Ectodermal cell (in vitro differentiated cells): Measurements from ENCODE around the gene MRAS.

Experiments used
- H3K27ac ChIP-seq: 2 replicates; pipeline ENCODE4 v1.7.0; 2013; ENCODE audit warnings: mild to moderate bottlenecking, low read depth, low read length; ENCODE audit not compliant: insufficient read depth, poor library complexity, severe bottlenecking
- H3K27me3 ChIP-seq: 2 replicates; pipeline ENCODE4 v1.7.0; 2013; ENCODE audit warnings: mild to moderate bottlenecking, low read length; ENCODE audit not compliant: insufficient read depth, control insufficient read depth, poor library complexity, severe bottlenecking
- H3K36me3 ChIP-seq: one replicate; pipeline ENCODE4 v1.7.0; 2013; ENCODE audit warnings: low read length; ENCODE audit not compliant: control insufficient read depth, insufficient read depth
- H3K4me1 ChIP-seq: one replicate; pipeline ENCODE4 v1.7.0; 2013; ENCODE audit warnings: low read length; ENCODE audit not compliant: control insufficient read depth, insufficient read depth
- H3K4me3 ChIP-seq: 2 replicates; pipeline ENCODE4 v1.7.0; 2013; ENCODE audit warnings: low read depth, low read length, control low read depth; ENCODE audit not compliant: insufficient read depth
- H3K9me3 ChIP-seq: 2 replicates; pipeline ENCODE4 v1.7.0; 2013; ENCODE audit warnings: mild to moderate bottlenecking, low read length, moderate library complexity; ENCODE audit not compliant: control insufficient read depth
- WGBS, 2 experiments: methylation state at CpG; one replicate each; pipeline ENCODE4 v1.1.7; 2013; ENCODE audit warnings: missing lambda C conversion rate in 2 of 2; 5-methylcytosine and 5-hydroxymethylcytosine counted together

Gene MRAS

DNA sequence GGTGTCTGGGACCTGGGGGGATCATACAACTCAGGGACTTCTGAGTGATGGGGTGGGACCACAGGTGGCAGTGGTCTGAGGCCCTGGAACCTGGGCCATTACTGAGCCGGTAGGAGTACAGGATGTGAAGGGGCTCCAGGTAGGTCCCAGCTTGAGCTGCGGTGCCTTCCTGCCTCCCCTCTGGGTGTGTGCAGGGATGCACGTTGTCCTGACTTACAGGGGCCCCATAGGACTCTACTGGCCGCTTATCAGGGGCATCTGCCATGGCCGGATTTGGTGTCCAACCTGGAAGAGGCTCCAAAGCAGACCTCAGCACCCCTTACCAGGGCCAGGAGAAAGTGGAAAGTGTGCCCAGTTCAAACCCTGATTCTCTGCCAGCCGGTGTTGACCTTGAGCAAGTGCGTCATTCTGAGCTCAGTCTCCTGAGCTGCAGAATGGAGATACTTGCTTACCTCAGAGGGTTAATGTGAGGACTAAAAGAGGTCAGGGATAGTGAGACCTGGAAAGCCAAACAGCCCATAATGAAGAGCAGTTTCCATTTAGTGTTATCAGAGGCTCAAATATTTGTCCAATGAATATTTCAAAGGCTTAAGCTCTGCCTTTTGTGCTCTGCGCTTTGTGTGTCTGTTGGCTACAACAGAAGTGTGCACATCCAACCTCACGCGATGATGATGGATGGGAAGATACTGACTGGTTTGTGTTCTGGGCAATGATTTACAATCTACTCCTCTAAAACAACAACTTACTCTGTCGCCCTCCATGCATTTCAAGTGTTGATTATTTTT is 50.6 kb downstream of the MRAS start:
- Histone ChIP-seq H3K27ac (no peak overlapping the region), H3K36me3 (no peaks in the 10 kb centered on the region), H3K27me3 (no peaks in the 10 kb centered on the region), H3K4me3 (no peak overlapping the region), H3K9me3 (no peaks in the 10 kb centered on the region), H3K4me1 (no peaks in the 10 kb centered on the region)
- 94 to 95% methylated on average over 8 to 11 of the region's 11 CpGs for WGBS, 2 experiments

DNA sequence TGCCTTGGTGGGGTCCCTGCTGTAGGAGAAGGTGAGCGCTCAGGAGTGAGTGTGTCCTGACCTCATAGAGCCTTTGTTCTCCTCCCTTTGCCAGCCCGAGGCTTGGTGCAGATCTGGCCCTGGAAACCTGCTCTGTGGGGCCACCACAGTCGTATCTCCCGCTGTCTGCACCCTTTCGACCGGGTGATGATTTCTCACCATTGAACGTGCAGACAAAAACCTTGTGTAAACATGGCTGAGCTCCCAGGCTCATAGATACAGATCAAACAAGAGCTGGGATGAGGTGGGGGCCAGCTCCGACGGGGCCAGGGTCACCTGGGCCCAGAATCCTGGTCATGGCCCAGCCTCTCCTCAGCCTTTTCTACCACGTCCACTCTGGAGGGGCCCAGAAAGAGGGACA is 51.4 kb downstream of the MRAS start:
- 92% methylated on average over 10 of the region's 10 CpGs for WGBS, 2 experiments
- H3K4me1 ChIP-seq = no peaks in the 10 kb centered on the region
- no peaks in the 10 kb centered on the region for H3K36me3 ChIP-seq
- no peaks in the 10 kb centered on the region for H3K9me3 ChIP-seq
- no peak overlapping the region for H3K27ac ChIP-seq
- no peaks in the 10 kb centered on the region for H3K27me3 ChIP-seq
- no peak overlapping the region for H3K4me3 ChIP-seq

DNA sequence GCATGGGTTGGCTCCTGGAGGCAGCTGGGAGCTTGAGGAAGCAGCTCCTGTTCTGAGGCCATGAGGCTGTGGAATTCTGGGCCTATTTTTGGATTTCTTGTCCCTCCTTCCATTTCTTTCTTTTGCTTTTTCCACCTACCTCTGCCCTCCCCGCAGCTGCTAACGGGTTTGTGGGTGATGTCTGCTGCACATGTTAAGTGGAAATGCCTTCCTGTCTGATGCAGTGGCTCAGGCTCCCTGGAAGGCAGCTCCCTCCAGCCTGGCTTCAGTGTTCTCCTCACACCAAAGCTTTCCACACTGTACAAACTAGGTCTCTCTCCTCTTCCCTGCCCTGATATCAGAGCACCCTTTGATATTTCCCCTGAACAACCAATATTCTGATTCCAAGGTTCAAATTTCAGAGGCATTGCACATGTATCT is 52.3 kb downstream of the MRAS start:
- Histone ChIP-seq H3K36me3 (no peaks in the 10 kb centered on the region), H3K27me3 (no peaks in the 10 kb centered on the region), H3K27ac (no peak overlapping the region), H3K9me3 (no peaks in the 10 kb centered on the region), H3K4me3 (no peak overlapping the region), H3K4me1 (no peaks in the 10 kb centered on the region)
- WGBS, 2 experiments = 81 to 94% methylated on average over 2 of the region's 2 CpGs

DNA sequence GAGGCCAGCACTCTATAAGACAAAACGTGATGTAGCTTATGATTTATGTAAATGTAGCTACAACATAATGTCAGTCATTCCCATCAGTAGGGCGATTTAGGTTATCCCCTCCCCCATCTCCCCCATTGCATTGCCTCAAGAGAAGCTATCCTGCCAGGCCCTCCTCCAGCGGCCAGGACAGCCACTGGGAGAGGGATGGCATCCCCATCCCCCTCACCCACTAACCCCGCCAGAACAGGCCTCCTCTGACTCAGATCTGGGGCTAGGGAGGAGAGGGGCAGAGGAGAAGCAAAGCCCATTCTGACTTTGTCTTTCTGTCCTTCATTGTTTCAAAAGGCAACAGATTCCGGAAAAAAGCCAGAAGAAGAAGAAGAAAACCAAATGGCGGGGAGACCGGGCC is 53.5 kb downstream of the MRAS start:
- Histone ChIP-seq H3K36me3 (no peaks in the 10 kb centered on the region), H3K9me3 (no peaks in the 10 kb centered on the region), H3K27ac (no peak overlapping the region), H3K4me3 (no peak overlapping the region), H3K27me3 (no peaks in the 10 kb centered on the region), H3K4me1 (no peaks in the 10 kb centered on the region)
- 81% methylated on average over 5 to 7 of the region's 7 CpGs for WGBS, 2 experiments

DNA sequence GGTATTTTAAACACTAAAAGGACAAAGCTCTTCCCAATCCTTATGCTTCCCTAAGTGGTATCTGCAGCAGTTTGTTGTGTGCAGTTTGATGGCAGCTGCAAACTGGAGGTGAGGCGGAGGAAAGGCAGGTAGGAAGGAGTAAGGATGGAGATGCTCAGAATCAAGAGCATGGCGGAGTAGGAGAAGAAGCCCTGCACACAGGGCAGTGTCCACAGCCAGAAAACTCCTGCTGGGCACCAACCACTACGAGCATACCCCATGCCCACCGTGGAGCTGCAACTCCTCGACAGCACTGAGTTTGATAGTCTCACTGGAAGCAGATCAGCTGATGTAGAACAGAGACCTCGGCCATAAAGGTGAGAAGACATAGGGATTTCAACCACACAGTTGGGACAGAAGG is 55.7 kb downstream of the MRAS start:
- H3K9me3 ChIP-seq = no peaks in the 10 kb centered on the region
- H3K27me3 ChIP-seq = no peaks in the 10 kb centered on the region
- H3K4me1 ChIP-seq = no peaks in the 10 kb centered on the region
- no peak overlapping the region for H3K27ac ChIP-seq
- WGBS, 2 experiments = 94 to 95% methylated on average over 6 of the region's 6 CpGs
- no peaks in the 10 kb centered on the region for H3K36me3 ChIP-seq
- no peak overlapping the region for H3K4me3 ChIP-seq

DNA sequence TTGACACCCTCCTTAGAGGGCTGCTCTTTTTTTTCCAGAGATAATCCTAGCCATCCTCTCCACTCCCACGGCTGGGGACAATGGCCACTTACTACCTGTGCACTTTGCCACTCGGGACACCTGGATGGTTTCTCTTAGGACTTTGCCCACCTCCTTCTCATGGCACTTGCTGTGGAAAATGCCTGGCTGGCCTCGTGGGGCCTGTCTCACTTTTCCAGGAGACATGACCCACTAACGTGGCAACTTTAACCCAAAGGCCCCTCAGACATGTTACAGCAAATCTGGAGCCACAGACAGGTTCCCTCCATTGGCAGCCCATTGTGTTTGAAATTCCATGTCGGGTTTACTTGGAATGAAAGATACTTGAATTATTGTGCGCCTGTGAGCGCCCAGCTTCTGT is 56.6 kb downstream of the MRAS start:
- Histone ChIP-seq H3K9me3 (no peaks in the 10 kb centered on the region), H3K36me3 (no peaks in the 10 kb centered on the region), H3K27me3 (no peaks in the 10 kb centered on the region), H3K4me1 (no peaks in the 10 kb centered on the region), H3K4me3 (no peak overlapping the region), H3K27ac (no peak overlapping the region)
- 92 to 95% methylated on average over 7 of the region's 7 CpGs for WGBS, 2 experiments

DNA sequence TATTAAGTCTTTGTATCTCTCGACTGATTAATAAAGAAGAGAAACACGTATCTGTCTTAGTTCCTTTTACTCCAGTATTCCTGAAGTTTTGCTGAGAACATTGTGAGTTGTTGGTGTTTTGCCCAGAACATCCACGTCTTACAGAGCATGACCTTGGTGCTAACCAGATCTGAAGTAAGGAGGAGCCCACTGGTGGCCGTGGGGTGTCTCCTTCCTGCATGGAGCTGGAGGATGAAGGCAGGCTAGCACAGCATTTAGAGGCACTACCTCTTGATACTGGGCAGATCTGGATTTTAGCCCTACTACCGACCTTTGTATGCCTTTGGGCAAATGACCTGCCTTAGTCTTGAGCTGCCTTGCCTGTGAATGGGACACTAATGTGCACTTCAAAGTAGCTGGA is 57.1 kb downstream of the MRAS start:
- Histone ChIP-seq H3K27ac (no peak overlapping the region), H3K9me3 (no peaks in the 10 kb centered on the region), H3K4me3 (no peak overlapping the region), H3K27me3 (no peaks in the 10 kb centered on the region), H3K4me1 (no peaks in the 10 kb centered on the region), H3K36me3 (no peaks in the 10 kb centered on the region)
- 94 to 97% methylated on average over 5 of the region's 5 CpGs for WGBS, 2 experiments

DNA sequence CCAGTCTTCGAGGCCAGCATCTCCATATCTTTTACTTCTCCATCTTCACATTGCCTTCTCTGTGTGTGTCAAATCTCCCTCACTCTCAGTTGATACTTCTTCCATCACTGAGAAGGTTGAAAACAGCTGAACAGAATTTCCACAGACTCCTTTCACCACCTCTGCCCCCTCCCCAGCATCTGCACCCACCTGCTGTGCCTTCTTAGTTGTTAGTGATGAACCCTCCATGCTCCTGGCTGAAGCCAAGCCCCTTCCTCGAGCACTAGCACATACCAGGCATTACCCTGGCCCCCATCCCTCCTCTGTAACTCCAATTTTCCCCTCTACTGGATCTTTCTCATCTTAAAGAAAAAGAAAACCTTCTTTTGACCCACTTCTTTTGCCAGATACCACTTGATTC is 58.2 kb downstream of the MRAS start:
- Histone ChIP-seq H3K4me3 (no peak overlapping the region), H3K9me3 (no peaks in the 10 kb centered on the region), H3K27ac (no peak overlapping the region), H3K27me3 (no peaks in the 10 kb centered on the region), H3K4me1 (no peaks in the 10 kb centered on the region), H3K36me3 (no peaks in the 10 kb centered on the region)
- WGBS, 2 experiments = 83 to 85% methylated on average over 2 of the region's 2 CpGs

DNA sequence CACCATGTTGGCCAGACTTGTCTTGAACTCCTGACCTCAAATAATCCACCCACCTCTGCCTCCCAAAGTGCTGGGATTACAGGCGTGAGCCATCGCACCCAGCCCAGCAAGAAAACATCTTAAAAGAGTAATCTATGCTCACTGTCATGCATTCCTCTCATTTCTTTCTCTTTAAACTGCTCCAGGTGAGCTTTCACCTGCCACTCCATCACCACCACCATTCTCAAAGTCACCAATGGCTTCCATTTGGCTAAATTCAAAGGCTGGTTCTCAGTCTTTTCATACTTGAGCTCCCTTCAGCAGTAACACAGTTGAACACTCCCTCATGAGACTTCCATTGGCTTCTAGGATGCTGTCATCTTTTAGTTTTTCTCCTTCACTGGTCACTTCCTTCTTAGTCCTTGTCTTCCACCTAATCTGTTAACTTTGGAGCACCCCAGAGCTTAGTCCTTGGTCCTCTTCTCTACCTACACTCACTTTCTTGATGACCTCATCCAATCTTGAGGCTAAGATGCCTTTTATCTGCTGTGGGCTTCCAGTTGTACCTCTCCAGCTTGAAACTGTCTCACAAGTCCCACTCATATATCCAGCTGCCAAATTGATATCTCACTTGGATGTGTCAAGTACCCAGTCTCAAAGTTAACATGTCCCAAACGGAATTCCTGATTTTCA is 59.0 kb downstream of the MRAS start:
- WGBS, 2 experiments = 92 to 95% methylated on average over 3 of the region's 3 CpGs
- H3K9me3 ChIP-seq = no peaks in the 10 kb centered on the region
- H3K4me3 ChIP-seq = no peak overlapping the region
- H3K36me3 ChIP-seq = no peaks in the 10 kb centered on the region
- H3K27ac ChIP-seq = no peak overlapping the region
- H3K4me1 ChIP-seq = no peaks in the 10 kb centered on the region
- no peaks in the 10 kb centered on the region for H3K27me3 ChIP-seq

DNA sequence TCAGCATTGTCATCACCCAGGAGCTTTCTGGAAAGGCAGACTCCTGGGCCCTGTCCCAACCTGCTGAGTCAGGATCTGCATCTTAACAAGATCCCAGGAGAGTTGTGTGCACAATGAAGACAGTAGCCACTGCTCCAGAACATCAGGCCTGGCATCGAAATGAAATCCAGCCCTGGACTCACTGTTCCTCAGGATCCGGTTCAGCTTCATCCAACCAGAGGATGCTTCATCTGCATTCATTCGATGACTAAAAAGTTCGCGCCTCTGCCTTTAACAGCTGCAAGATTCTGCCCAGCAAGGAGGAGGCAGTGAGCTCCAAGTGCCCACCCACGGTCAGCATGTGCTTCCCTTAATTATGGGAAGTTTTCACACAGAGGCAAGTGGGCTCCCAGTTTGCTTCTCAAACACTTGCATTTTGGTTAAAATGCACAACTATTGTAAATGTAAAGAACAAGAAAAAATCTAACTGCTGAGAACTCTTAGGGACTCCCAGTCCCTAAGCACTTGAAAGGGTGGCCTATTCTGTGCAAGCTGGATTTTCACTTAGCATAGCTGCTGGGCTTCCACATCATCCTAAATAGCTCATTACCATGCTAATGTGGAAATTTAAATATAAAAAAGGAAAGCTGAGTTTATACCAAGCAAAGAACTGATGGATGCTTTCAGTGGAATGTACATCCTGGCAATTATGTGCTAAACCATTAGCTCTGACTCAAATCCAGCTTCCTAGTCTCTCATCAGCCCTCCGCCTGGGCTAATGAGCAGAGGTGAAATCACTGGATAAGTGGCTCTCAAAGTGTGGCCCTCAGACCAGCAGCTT is 60.6 kb downstream of the MRAS start:
- H3K9me3 ChIP-seq = no peaks in the 10 kb centered on the region
- no peaks in the 10 kb centered on the region for H3K36me3 ChIP-seq
- H3K4me3 ChIP-seq = no peak overlapping the region
- no peak overlapping the region for H3K27ac ChIP-seq
- no peaks in the 10 kb centered on the region for H3K4me1 ChIP-seq
- no peaks in the 10 kb centered on the region for H3K27me3 ChIP-seq
- 52 to 53% methylated on average over 7 of the region's 7 CpGs for whole genome bisulfite sequencing, 2 experiments
